Karpas-422 (cell line): ENCODE measurements around the gene ADORA2A. TPM values are rescaled to one million over a fixed set of nuclear protein-coding genes. Genes with fewer than 3 reads are reported as not detected.

Source experiments
- DNase-seq: peaks from one replicate; pipeline ENCODE4 v3.0.0-alpha.2; 2015
- H2AFZ ChIP-seq: fragments of 200-600 bp; sonication (generic); 2 replicates; pipeline ENCODE4 v1.6.1; 2014; ENCODE audit warnings: antibody characterized with exemption, low read length, mixed read lengths
- H3K27ac ChIP-seq: fragments of 200-600 bp; sonication (generic); 2 replicates; pipeline ENCODE4 v1.5.1; 2014; ENCODE audit warnings: mild to moderate bottlenecking, low read length, moderate library complexity
- H3K27me3 ChIP-seq: fragments of 200-600 bp; sonication (generic); 2 replicates; pipeline ENCODE4 v1.6.1; 2014; ENCODE audit warnings: low read length, mixed read lengths
- H3K36me3 ChIP-seq: fragments of 200-600 bp; sonication (generic); 2 replicates; pipeline ENCODE4 v1.6.1; 2014; ENCODE audit warnings: low read length, mixed read lengths; ENCODE audit not compliant: insufficient read depth
- H3K4me1 ChIP-seq: fragments of 200-600 bp; sonication (generic); 2 replicates; pipeline ENCODE4 v1.6.1; 2014; ENCODE audit warnings: mild to moderate bottlenecking, low read length, mixed read lengths
- H3K4me2 ChIP-seq: fragments of 200-600 bp; sonication (generic); 2 replicates; pipeline ENCODE4 v1.6.1; 2014; ENCODE audit warnings: low read length, low read depth, mild to moderate bottlenecking; ENCODE audit not compliant: poor library complexity, severe bottlenecking
- H3K4me3 ChIP-seq: fragments of 200-600 bp; sonication (generic); 2 replicates; pipeline ENCODE4 v1.5.1; 2014; ENCODE audit warnings: mild to moderate bottlenecking, antibody characterized with exemption, low read length, mixed read lengths
- H3K79me2 ChIP-seq: fragments of 200-600 bp; sonication (generic); 2 replicates; pipeline ENCODE4 v1.6.1; 2014; ENCODE audit warnings: mild to moderate bottlenecking, low read length, mixed read lengths
- H3K9ac ChIP-seq: fragments of 200-600 bp; sonication (generic); 2 replicates; pipeline ENCODE4 v1.6.0; 2014; ENCODE audit warnings: low read length
- H3K9me2 ChIP-seq: fragments of 200-600 bp; sonication (generic), shearing (Covaris generic); replicated peaks from 2 replicates; pipeline ENCODE4 v1.6.0; 2014; ENCODE audit warnings: mild to moderate bottlenecking, low read length, moderate library complexity; ENCODE audit not compliant: insufficient read depth
- H3K9me3 ChIP-seq: fragments of 300-700, 200-600 bp; sonication (generic); 2 replicates; pipeline ENCODE4 v1.6.1; 2014; ENCODE audit warnings: low read length, mixed read lengths
- H4K20me1 ChIP-seq: fragments of 200-600 bp; sonication (generic); 2 replicates; pipeline ENCODE4 v1.6.1; 2014; ENCODE audit warnings: mild to moderate bottlenecking, antibody characterized with exemption, low read length, low read depth; ENCODE audit not compliant: insufficient read depth
- total RNA-seq: library from RNA; depleted of rRNA; stranded (reverse); fragments of >200 nt; shearing (Covaris generic); gene quantifications from 2 replicates; pipeline ENCODE4 v1.2.3, GENCODE V29; 2014; ENCODE audit warnings: low replicate concordance

Gene ADORA2A
- total RNA-seq, 1 experiment from 2014 or later, result 65.9 TPM

DNA sequence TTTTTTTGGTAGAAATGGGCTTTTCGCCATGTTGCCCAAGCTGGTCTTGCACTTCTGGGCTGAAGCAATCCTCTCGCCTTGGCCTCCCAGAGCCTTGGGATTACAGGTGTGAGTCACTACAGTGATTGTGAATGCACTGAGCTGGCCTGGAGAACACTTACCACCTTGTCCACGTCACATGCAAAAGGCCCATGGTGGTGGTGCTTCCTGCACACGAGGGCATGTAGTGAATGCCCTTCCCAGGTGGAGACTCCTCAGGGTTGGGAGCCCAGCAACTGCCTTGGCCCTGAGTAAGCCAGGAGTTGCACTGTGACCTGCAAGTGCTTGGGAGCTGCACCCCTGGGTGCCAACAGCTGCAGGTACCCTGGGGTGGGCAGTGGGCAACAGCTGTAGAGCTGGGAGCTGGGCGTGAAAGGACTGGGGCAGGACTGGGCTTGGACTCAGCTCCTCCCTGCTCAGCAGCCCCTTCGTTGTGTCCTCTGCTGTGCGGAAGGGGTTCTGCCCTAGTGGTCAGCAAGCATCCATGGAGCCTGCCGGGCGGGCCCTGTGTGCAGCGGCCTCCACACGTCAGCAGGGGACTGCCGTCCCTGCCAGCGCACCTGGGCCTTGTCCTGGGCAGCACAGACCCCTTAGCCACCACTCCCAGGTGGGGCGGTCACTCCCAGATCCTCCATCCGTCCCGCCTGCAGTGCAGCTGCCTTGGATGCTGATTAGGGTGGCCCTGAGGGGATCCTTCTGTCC is 9.3 kb upstream of the ADORA2A start:
- no peaks in the 10 kb centered on the region for H3K9me3 ChIP-seq
- H3K4me2 ChIP-seq, result no peak overlapping the region
- H3K4me3 ChIP-seq, result no peak overlapping the region
- H3K27me3 ChIP-seq, result no peaks in the 10 kb centered on the region
- no peak overlapping the region for H3K9ac ChIP-seq
- no peaks in the 10 kb centered on the region for H3K36me3 ChIP-seq
- no peaks in the 10 kb centered on the region for H3K79me2 ChIP-seq
- H2AFZ ChIP-seq, result no peak overlapping the region
- DNase-seq, result no peak
- H3K9me2 ChIP-seq, result no peaks in the 10 kb centered on the region
- no peaks in the 10 kb centered on the region for H4K20me1 ChIP-seq
- H3K27ac ChIP-seq, result no peak overlapping the region
- H3K4me1 ChIP-seq, result peaks cover 53% of the 10 kb centered on the region

DNA sequence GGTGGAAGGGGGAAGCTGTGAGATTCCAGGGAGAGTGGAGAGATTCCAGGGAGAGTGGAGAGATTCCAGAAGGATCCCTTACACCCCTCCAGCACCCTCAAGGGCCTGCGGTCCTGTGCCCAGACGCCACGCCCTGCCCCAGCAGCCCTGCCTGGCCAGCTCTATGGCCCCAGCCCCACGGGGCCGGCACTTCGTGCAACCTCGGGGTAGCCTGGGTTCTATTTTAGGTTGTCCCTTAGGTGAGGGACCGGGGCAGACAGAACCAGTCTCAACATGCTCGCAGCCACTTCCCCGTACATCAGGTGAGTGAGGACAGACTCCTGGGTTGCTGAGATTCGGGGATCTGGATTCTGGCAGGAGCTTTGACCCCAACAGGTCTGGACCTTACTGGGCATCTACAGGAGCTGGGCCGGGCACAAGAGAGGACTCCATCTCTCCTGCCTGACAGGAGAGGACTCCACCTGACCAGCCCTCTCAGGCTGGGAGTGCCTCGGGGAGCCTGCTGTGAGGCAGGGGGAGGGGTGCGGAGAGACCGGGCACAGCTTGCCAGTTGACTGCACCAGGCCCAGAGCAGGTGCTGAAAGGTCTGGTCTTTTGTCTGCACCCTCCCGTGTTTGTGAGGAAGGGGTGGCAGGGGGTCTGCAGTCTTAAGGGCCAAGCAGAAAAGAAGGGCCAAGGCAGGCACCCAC is 8.5 kb upstream of the ADORA2A start:
- Histone ChIP-seq H3K27me3 (no peaks in the 10 kb centered on the region), H3K4me2 (no peak overlapping the region), H2AFZ (no peak overlapping the region), H3K36me3 (no peaks in the 10 kb centered on the region), H3K9me2 (no peaks in the 10 kb centered on the region), H3K79me2 (no peaks in the 10 kb centered on the region), H3K27ac (0 out of 2 replicates have a peak overlapping the region, but pooled peaks have one; percentile 9), H3K4me3 (no peak overlapping the region), H3K9me3 (no peaks in the 10 kb centered on the region), H3K4me1 (peaks cover 53% of the 10 kb centered on the region), H4K20me1 (no peaks in the 10 kb centered on the region), H3K9ac (no peak overlapping the region)
- peak; percentile 57 for DNase-seq

DNA sequence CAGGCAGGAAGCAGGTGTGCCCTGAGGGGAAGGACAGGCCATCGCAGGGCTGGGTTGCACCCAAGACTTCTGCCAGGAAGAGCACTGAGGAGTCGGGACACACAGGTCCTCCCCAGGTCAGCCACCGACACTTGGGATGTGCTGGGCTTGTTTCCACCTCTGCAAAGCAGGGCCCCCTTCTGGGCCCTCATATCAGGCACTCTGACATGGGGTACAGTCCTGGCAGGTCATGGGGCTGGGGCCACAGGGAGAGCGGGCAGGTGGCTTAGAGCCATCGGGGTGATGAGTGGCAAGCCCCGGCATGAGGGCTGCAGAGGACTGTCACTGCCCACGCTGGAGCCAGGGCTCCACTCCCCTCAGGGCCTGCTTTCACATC is 7.9 kb upstream of the ADORA2A start:
- Histone ChIP-seq H3K4me1 (peaks cover 54% of the 10 kb centered on the region), H3K4me2 (no peak overlapping the region), H3K9me2 (no peaks in the 10 kb centered on the region), H3K36me3 (no peaks in the 10 kb centered on the region), H3K4me3 (no peak overlapping the region), H3K27me3 (no peaks in the 10 kb centered on the region), H3K27ac (0 out of 2 replicates have a peak overlapping the region, but pooled peaks have one; percentile 9), H4K20me1 (no peaks in the 10 kb centered on the region), H3K79me2 (peaks cover 4% of the 10 kb centered on the region), H2AFZ (no peak overlapping the region), H3K9me3 (no peaks in the 10 kb centered on the region), H3K9ac (no peak overlapping the region)
- no peak for DNase-seq

DNA sequence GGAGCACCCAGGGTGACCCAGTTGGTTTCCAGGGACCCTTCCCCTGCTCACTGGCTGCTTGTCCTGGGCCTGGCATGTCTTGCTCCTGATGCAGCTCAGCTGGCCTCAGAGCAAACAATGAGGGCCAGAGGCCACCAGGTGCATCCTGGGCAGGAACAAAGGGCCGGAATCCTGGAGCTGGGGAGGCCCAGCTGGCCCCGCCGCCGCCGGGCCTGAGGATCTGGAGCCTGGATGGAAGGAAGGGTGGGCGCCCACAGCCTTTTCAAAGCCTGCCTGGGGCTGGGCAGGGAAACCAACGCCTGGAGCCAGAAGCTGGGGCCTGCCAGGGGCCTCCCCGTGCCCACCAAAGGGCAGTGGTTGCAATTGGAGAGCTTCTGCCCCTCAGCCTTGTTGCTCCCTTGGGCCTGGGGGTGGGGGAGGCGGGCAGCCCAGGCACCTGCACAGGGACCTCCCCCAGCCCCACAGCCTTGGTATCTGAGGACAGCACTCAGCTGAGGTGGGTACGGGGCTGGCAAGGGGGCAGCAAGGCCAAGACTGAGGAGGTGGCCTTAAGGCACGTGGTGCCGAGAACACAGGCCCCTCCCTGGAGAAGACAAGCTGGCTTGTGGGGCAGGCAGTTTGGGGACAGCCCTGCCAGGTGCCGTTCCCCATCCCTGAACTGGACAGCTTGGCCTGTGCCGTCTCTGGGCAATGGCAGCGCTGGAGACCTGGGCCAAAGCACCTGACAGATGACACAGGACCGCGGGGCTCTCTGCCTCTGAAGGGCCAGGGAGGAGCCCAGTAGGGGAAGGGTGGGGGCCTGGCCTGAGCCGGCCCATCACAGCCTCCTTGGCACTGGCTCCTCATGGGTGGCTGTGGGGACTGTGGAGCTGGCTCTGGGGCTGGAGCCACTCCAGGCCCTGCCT is 7.1 kb upstream of the ADORA2A start:
- H3K4me3 ChIP-seq, result no peak overlapping the region
- H3K9me2 ChIP-seq, result no peaks in the 10 kb centered on the region
- H4K20me1 ChIP-seq, result no peaks in the 10 kb centered on the region
- H3K36me3 ChIP-seq, result no peaks in the 10 kb centered on the region
- DNase-seq, result peak; percentile 43
- no peaks in the 10 kb centered on the region for H3K9me3 ChIP-seq
- no peak overlapping the region for H3K9ac ChIP-seq
- H3K27ac ChIP-seq, result no peak overlapping the region
- H3K27me3 ChIP-seq, result no peaks in the 10 kb centered on the region
- no peak overlapping the region for H2AFZ ChIP-seq
- peaks cover 11% of the 10 kb centered on the region for H3K79me2 ChIP-seq
- H3K4me2 ChIP-seq, result no peak overlapping the region
- peaks cover 63% of the 10 kb centered on the region for H3K4me1 ChIP-seq

DNA sequence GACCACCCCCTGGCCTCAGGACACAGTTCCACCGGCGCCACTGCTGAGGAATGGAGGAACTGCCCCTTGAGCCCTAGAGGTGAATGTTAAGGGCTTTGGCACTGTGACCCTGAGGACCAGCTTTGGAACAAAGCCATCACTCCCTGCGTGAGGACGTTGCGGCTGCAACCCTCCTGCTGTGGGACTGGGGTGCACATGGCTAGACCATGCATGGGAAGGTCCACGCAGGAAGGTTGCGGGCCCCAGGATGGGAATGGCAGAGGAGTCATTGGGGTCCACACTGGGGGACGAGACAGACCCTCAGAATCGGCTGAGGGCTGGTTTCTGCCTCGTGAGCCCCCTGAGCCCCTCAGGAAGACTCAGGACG is 6.4 kb upstream of the ADORA2A start:
- Histone ChIP-seq H3K9ac (no peak overlapping the region), H3K9me2 (no peaks in the 10 kb centered on the region), H2AFZ (no peak overlapping the region), H3K4me1 (peaks cover 68% of the 10 kb centered on the region), H3K9me3 (no peaks in the 10 kb centered on the region), H3K79me2 (peaks cover 17% of the 10 kb centered on the region), H3K36me3 (no peaks in the 10 kb centered on the region), H3K27ac (no peak overlapping the region), H3K27me3 (no peaks in the 10 kb centered on the region), H4K20me1 (no peaks in the 10 kb centered on the region), H3K4me3 (no peak overlapping the region), H3K4me2 (no peak overlapping the region)
- DNase-seq, result peak; percentile 50

DNA sequence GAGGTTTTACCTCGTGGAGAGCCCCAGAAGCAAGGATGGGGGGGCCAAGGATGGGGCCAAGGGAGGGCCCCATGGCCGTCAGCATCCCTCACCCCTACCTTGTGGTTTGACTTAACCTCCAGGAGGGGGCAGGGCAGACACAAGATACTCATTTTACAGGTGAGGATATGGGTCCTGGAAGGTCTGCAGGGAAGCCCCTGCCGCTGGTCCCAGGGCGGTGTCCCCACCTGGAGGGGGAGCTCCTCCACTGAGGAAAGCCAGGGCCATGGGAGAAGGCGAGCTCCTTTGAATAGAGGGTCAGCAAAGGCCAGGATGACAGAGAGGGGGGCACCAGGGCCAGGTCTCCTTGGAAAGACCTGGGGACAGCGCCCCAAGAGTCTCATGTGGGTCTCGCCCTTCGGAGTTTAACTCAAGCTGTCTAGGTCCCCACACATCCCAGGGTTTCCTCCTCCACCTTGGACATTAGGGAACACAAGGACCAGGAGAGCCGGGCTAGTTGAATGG is 5.9 kb upstream of the ADORA2A start:
- H2AFZ ChIP-seq, result no peak overlapping the region
- H3K4me1 ChIP-seq, result peaks cover 68% of the 10 kb centered on the region
- H3K27me3 ChIP-seq, result no peaks in the 10 kb centered on the region
- no peaks in the 10 kb centered on the region for H4K20me1 ChIP-seq
- peaks cover 22% of the 10 kb centered on the region for H3K79me2 ChIP-seq
- no peaks in the 10 kb centered on the region for H3K9me2 ChIP-seq
- H3K4me2 ChIP-seq, result no peak overlapping the region
- H3K9me3 ChIP-seq, result no peaks in the 10 kb centered on the region
- no peak overlapping the region for H3K9ac ChIP-seq
- no peak overlapping the region for H3K4me3 ChIP-seq
- no peak overlapping the region for H3K27ac ChIP-seq
- no peaks in the 10 kb centered on the region for H3K36me3 ChIP-seq
- DNase-seq, result peak; percentile 86

DNA sequence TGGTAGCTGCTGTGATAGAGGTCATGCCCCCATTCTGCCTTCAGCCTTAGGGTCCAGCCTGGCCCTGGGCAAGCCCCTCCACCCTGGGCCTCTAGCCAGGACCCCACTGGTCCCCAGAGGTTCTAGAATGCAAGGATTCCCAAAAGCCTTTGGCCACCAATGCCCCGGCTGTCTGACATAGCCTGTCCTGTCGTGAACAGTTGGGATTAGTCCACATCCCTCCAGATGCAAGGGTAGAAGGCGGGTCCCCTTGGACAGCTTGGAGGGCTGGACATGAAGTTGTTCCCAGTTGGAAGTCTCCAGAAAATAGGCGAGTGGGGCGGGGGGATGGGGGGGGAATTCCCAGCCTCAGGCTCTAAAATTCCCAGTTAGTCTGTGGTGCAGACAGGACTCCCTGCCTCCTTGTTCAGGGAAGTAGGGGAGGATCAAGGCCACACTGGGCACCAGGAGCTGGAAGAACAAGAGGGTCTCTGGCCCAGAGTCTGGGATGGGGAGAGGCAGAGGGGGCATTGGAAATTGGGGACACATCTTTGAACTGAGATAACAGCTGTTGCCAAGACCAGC is 5.2 kb upstream of the ADORA2A start:
- H3K36me3 ChIP-seq, result no peaks in the 10 kb centered on the region
- H4K20me1 ChIP-seq, result no peaks in the 10 kb centered on the region
- H3K27me3 ChIP-seq, result no peaks in the 10 kb centered on the region
- no peak for DNase-seq
- H3K9me3 ChIP-seq, result no peaks in the 10 kb centered on the region
- H3K4me1 ChIP-seq, result peaks cover 68% of the 10 kb centered on the region
- H3K79me2 ChIP-seq, result peaks cover 24% of the 10 kb centered on the region
- no peak overlapping the region for H3K4me2 ChIP-seq
- no peak overlapping the region for H3K9ac ChIP-seq
- no peak overlapping the region for H3K27ac ChIP-seq
- no peaks in the 10 kb centered on the region for H3K9me2 ChIP-seq
- H3K4me3 ChIP-seq, result no peak overlapping the region
- no peak overlapping the region for H2AFZ ChIP-seq
